ENCODE results near the gene NDNF.

GRCh38 chr4:120994521-120994920 lies 77.8 kb downstream of the NDNF start:
- no peak for TF ChIP-seq POLR2A (IDR thresholded peaks at IDR 0.05)
- TF ChIP-seq, protein P1, sequence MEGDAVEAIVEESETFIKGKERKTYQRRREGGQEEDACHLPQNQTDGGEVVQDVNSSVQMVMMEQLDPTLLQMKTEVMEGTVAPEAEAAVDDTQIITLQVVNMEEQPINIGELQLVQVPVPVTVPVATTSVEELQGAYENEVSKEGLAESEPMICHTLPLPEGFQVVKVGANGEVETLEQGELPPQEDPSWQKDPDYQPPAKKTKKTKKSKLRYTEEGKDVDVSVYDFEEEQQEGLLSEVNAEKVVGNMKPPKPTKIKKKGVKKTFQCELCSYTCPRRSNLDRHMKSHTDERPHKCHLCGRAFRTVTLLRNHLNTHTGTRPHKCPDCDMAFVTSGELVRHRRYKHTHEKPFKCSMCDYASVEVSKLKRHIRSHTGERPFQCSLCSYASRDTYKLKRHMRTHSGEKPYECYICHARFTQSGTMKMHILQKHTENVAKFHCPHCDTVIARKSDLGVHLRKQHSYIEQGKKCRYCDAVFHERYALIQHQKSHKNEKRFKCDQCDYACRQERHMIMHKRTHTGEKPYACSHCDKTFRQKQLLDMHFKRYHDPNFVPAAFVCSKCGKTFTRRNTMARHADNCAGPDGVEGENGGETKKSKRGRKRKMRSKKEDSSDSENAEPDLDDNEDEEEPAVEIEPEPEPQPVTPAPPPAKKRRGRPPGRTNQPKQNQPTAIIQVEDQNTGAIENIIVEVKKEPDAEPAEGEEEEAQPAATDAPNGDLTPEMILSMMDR (IDR thresholded peaks at IDR 0.05): no peak

Measured in heart left ventricle (tissue), 13 donors.